Ectodermal cell (in vitro differentiated cells): ENCODE results near the gene GAP43.

Source experiments
- H3K27ac ChIP-seq: 2 replicates; pipeline ENCODE4 v1.7.0; 2013; ENCODE audit warnings: mild to moderate bottlenecking, low read depth, low read length; ENCODE audit not compliant: insufficient read depth, poor library complexity, severe bottlenecking
- H3K27me3 ChIP-seq: 2 replicates; pipeline ENCODE4 v1.7.0; 2013; ENCODE audit warnings: mild to moderate bottlenecking, low read length; ENCODE audit not compliant: insufficient read depth, control insufficient read depth, poor library complexity, severe bottlenecking
- H3K36me3 ChIP-seq: one replicate; pipeline ENCODE4 v1.7.0; 2013; ENCODE audit warnings: low read length; ENCODE audit not compliant: control insufficient read depth, insufficient read depth
- H3K4me1 ChIP-seq: one replicate; pipeline ENCODE4 v1.7.0; 2013; ENCODE audit warnings: low read length; ENCODE audit not compliant: control insufficient read depth, insufficient read depth
- H3K4me3 ChIP-seq: 2 replicates; pipeline ENCODE4 v1.7.0; 2013; ENCODE audit warnings: low read depth, low read length, control low read depth; ENCODE audit not compliant: insufficient read depth
- H3K9me3 ChIP-seq: 2 replicates; pipeline ENCODE4 v1.7.0; 2013; ENCODE audit warnings: mild to moderate bottlenecking, low read length, moderate library complexity; ENCODE audit not compliant: control insufficient read depth
- WGBS, 2 experiments: methylation state at CpG; one replicate each; pipeline ENCODE4 v1.1.7; 2013; ENCODE audit warnings: missing lambda C conversion rate in 2 of 2; 5-methylcytosine and 5-hydroxymethylcytosine counted together

The GAP43 gene

DNA sequence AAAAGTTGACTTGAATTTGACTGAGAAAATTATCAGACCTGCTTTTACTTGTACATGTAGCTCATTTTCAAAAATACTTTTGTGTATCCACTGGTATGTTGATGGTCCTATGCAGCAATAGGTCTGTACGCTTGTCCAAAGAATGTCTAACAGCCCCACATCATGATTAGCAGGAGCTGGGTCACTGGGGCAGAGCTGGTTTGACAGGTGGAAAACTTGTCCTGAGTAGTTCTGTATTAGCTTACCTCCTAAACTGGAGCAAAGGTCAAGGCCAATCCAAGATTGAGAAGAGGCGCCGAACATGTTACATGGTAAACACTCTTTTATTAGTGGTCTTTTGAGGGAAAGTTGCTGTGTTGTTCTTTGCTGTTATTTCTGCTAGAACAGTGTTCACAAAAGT lies 50.6 kb downstream of the GAP43 start:
- no peaks in the 10 kb centered on the region for H3K36me3 ChIP-seq
- H3K9me3 ChIP-seq: no peaks in the 10 kb centered on the region
- WGBS, 2 experiments: 95 to 97% methylated on average over 3 of the region's 3 CpGs
- H3K27ac ChIP-seq: no peak overlapping the region
- H3K4me1 ChIP-seq: no peaks in the 10 kb centered on the region
- no peak overlapping the region for H3K4me3 ChIP-seq
- no peaks in the 10 kb centered on the region for H3K27me3 ChIP-seq

DNA sequence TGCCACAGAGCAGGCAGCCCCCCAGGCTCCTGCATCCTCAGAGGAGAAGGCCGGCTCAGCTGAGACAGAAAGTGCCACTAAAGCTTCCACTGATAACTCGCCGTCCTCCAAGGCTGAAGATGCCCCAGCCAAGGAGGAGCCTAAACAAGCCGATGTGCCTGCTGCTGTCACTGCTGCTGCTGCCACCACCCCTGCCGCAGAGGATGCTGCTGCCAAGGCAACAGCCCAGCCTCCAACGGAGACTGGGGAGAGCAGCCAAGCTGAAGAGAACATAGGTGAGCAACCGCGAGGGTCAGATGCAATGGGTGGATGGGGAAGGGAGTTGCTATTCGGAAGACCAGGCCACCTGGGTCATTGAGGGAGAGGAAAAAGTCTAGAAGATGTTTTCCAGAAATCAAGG lies 53.0 kb downstream of the GAP43 start:
- Histone ChIP-seq H3K9me3 (no peaks in the 10 kb centered on the region), H3K27ac (no peak overlapping the region), H3K4me3 (no peak overlapping the region), H3K36me3 (no peaks in the 10 kb centered on the region), H3K4me1 (no peaks in the 10 kb centered on the region), H3K27me3 (no peaks in the 10 kb centered on the region)
- WGBS, 2 experiments: 94 to 95% methylated on average over 9 of the region's 9 CpGs

DNA sequence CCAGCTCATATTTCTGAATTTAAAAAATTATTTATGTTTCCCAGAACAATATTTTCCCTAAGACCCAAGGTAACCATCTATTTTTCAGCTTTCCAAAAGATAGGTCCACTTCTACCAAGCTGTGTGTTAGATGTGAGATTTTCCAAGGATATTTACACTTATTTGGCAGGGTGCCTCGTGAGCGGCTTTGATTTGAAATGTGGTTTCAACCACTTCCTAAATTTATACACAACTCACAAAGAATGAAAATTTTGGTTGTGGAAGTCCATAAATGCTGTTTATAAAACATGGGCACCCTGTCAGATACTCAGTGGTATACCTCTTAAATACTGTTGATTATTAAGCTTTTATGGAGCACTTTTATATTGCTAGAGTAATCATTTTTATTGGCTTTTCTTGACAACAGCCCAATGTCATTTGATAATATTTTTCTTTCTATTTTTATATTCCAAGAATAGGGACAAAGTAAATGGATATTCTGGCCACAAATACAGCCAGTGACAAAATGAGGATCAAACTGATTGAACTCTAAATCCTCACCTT lies 57.6 kb downstream of the GAP43 start:
- Histone ChIP-seq H3K36me3 (no peaks in the 10 kb centered on the region), H3K4me1 (no peaks in the 10 kb centered on the region), H3K9me3 (no peaks in the 10 kb centered on the region), H3K4me3 (no peak overlapping the region), H3K27me3 (no peaks in the 10 kb centered on the region), H3K27ac (no peak overlapping the region)
- WGBS, 2 experiments: 78% methylated on average over 2 of the region's 2 CpGs; no CpG with 5 or more reads in 1 of the 2 experiments

DNA sequence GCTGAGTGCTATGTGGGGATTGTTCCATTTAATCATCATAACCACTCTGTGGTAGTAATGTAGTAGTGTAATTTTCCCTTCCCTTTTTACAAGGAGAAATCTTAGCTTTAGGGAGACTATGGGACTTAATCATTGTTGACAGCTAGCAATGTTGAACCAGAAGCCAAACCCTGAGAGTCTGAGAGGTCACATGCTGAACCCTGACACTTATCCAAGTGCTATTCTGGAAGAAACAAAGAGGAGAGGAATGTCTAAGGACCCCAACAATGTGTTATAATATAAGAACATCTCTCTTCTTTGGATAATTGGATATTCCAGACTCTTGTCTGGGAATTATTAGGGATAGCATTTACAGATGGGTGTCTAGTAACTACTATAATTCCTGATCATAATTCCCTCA lies 58.4 kb downstream of the GAP43 start:
- Histone ChIP-seq H3K27ac (no peak overlapping the region), H3K27me3 (no peaks in the 10 kb centered on the region), H3K9me3 (no peaks in the 10 kb centered on the region), H3K4me1 (no peaks in the 10 kb centered on the region), H3K36me3 (no peaks in the 10 kb centered on the region), H3K4me3 (no peak overlapping the region)

DNA sequence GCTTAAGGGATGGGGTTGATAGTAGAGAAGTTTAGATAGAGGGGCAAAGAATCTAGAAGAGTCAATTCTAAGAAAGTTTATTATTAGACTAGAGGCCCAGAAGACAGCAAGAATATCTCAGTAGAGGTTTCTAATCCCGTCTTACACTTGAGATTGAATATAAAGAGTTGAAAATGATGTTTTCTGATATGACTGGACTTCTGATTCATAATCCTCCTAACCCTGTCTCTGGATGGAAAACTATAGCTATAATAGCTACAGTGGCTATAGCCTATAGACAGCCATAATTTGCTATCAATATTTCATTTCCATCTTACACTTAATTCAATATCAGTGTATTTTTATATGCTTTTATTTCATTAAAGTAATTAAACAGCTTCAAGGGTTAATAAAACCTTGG lies 60.0 kb downstream of the GAP43 start:
- H3K27me3 ChIP-seq: no peaks in the 10 kb centered on the region
- H3K4me3 ChIP-seq: no peak overlapping the region
- whole genome bisulfite sequencing, 2 experiments: 86 to 100% methylated on average over 1 of the region's 1 CpG
- H3K9me3 ChIP-seq: no peaks in the 10 kb centered on the region
- H3K27ac ChIP-seq: no peak overlapping the region
- H3K4me1 ChIP-seq: no peaks in the 10 kb centered on the region
- H3K36me3 ChIP-seq: no peaks in the 10 kb centered on the region

DNA sequence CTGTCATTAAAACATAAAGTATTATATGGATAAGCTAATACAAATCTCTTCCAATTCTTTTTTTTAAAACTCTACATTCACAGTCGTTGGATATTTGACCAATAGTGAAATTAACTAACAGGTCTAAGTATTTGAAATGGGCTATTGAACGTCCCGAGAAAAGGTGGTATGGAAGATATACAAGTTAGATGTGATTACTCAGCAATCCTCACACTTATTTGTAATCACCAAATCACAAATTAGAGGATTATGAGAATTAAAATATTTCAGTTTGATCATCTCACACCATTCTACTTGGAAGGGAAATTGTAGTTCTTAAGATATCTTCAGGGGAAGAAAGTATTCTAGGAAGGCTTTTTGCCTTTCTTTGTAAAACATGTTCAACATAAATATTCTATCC lies 60.5 kb downstream of the GAP43 start:
- 100% methylated on average over 1 of the region's 3 CpGs; no CpG with 5 or more reads in 1 of the 2 experiments for WGBS, 2 experiments
- no peaks in the 10 kb centered on the region for H3K4me1 ChIP-seq

DNA sequence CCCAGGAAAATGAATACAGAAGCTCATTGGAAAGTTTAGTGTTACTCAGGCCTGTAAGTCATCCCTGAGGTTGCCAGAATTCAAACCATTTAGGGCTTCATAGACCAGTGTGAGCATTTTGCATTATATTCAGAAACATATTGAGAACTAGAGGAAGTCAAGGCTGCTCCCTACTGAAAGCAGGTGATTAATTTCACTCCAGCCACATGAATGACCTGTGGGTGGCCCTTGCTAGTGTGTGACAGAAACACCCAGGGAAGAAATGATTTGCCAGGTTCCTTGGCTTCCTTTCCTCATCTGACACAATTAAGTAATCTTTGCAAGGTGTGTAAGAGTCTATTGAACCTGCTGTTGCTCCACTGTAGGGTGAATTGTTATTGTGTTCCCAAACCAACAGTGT lies 61.8 kb downstream of the GAP43 start:
- no peaks in the 10 kb centered on the region for H3K9me3 ChIP-seq
- no peaks in the 10 kb centered on the region for H3K4me1 ChIP-seq
- no peaks in the 10 kb centered on the region for H3K36me3 ChIP-seq
- H3K27ac ChIP-seq: no peak overlapping the region
- no peak overlapping the region for H3K4me3 ChIP-seq
- no peaks in the 10 kb centered on the region for H3K27me3 ChIP-seq

More for the DNA sequence above, 60.5 kb downstream of the GAP43 start:
- H3K36me3 ChIP-seq: no peaks in the 10 kb centered on the region
- H3K9me3 ChIP-seq: no peaks in the 10 kb centered on the region
- no peaks in the 10 kb centered on the region for H3K27me3 ChIP-seq
- H3K27ac ChIP-seq: no peak overlapping the region
- H3K4me3 ChIP-seq: no peak overlapping the region

DNA sequence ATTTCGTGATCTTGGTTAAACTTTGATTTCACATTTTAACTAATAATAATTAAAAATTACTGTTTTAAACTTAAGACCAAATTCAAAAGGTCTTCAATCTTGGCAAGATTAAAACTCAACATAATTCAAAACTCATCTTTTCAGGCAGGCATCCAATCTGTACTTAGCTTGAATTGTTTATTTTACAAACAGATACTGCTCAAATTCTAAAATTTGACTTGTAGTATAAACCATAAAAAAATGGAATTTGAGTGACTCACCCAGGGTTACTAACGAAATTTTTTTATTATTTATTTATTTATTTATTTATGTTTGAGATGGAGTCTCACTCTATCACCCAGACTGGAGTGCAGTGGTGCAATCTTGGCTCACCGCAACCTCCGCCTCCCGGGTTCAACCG lies 64.4 kb downstream of the GAP43 start:
- Histone ChIP-seq H3K27ac (no peak overlapping the region), H3K9me3 (no peaks in the 10 kb centered on the region), H3K4me1 (no peaks in the 10 kb centered on the region), H3K4me3 (no peak overlapping the region), H3K36me3 (no peaks in the 10 kb centered on the region), H3K27me3 (no peaks in the 10 kb centered on the region)
- 94 to 96% methylated on average over 4 of the region's 6 CpGs for WGBS, 2 experiments

DNA sequence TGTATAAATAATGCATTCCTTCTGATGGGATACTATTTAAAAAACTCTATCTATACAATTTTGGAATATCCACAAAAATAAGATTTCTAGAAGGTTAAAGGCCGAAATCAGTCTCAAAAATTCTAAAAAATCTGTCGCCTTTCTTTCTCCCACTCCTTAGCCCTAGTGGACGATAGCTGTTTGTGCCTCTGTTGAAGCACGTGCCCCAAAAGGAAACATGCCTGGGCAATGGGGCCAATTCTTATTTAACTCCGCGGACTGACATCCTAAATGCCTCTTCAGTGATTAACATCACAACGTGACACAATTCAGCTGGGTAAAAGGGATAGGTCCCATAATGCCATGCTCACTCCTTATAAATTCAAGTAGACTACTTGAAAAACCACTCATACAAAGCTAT lies 65.1 kb downstream of the GAP43 start:
- WGBS, 2 experiments: 87 to 91% methylated on average over 7 of the region's 7 CpGs

DNA sequence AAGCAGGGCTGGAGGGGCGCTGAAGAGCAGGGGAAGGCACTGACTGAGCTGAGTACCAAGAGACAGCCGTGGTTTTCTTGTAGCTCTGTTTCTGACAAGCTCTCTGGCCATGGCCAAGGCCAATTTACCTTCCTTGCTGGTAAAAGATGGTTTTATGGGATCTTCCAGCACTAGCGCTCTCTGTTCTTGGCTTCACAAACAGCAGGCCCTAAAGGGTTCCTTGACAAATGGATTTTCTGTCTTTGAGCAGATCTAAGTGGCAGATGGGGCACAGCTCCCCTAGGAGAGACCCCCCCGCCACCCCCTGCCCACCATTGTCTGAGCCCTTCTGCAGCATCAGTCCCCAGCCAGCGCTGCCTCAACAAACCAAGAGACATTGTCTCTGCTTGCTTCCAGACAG lies 66.6 kb downstream of the GAP43 start:
- no peak overlapping the region for H3K4me3 ChIP-seq
- H3K27me3 ChIP-seq: no peaks in the 10 kb centered on the region
- no peaks in the 10 kb centered on the region for H3K36me3 ChIP-seq
- H3K9me3 ChIP-seq: no peaks in the 10 kb centered on the region
- H3K27ac ChIP-seq: no peak overlapping the region
- H3K4me1 ChIP-seq: no peaks in the 10 kb centered on the region
- 81 to 86% methylated on average over 4 to 5 of the region's 5 CpGs for WGBS, 2 experiments

More for the DNA sequence above, 65.1 kb downstream of the GAP43 start:
- Histone ChIP-seq H3K4me3 (no peak overlapping the region), H3K4me1 (no peaks in the 10 kb centered on the region), H3K27me3 (no peaks in the 10 kb centered on the region), H3K36me3 (no peaks in the 10 kb centered on the region), H3K27ac (no peak overlapping the region), H3K9me3 (no peaks in the 10 kb centered on the region)

DNA sequence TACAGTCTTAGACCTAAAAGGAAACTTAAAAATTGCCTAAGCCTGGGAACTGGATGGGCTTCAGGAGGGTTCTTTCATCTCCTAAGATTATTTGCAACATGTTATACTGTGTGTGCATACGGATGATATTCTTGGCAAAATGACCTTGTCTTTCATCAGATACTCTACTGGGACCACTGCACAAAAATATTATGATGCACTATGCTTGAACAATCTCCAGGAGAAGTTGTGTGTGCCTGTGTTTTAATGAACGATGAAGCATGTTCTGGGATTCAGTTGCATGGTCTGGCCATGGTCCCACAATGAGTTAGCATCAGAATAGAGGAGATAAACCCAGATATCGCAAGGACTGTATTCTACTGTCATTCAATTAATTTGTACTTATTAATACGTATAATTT lies 68.7 kb downstream of the GAP43 start:
- H3K27me3 ChIP-seq: no peaks in the 10 kb centered on the region
- WGBS, 2 experiments: 94 to 97% methylated on average over 2 to 3 of the region's 4 CpGs
- no peak overlapping the region for H3K27ac ChIP-seq
- no peak overlapping the region for H3K4me3 ChIP-seq
- H3K4me1 ChIP-seq: no peaks in the 10 kb centered on the region
- H3K9me3 ChIP-seq: no peaks in the 10 kb centered on the region
- no peaks in the 10 kb centered on the region for H3K36me3 ChIP-seq
